PFSK-1 (cell line): ENCODE data around the gene PPP4R3A.

Experiments
- POLR2AphosphoS5 ChIP-seq: IDR thresholded peaks from 2 replicates; pipeline ENCODE4 v1.6.1; 2012; ENCODE audit warnings: low read depth, mild to moderate bottlenecking, control low read depth, low read length, moderate library complexity
- REST ChIP-seq, 2 experiments: IDR thresholded peaks; 2 replicates each; pipeline versions ENCODE4 v1.6.1 to v1.8.0; 2011 to 2012; ENCODE audit warnings: low read depth in 2 of 2, low read length in 2 of 2, control low read depth in 1 of 2, inconsistent platforms in 1 of 2, mild to moderate bottlenecking in 1 of 2, moderate library complexity in 1 of 2; ENCODE audit not compliant: insufficient read depth in 1 of 2
- TAF1 ChIP-seq: IDR thresholded peaks from 2 replicates; pipeline ENCODE4 v1.6.1; 2012; ENCODE audit warnings: low read length, control low read depth, borderline replicate concordance; ENCODE audit not compliant: insufficient read depth

- TF ChIP-seq REST (IDR thresholded peaks at IDR 0.05; ENCODE audit: insufficient read depth in 1 of 2, low read depth in 2 of 2, low read length in 2 of 2) (no peak), POLR2AphosphoS5 (no peak), TAF1 (no peak)
Measured at GRCh38 chr14:91424813-91425530, 85.1 kb downstream of the PPP4R3A start.
